Stimulated activated CD4-positive, alpha-beta T cell treated with anti-CD3 and anti-CD28 coated beads, Interleukin-12 subunit alpha, Interleukin-12 subunit beta, amount 100 ng/mL, for 24 hours (primary cell): ENCODE results near the gene SLX4IP.

Experiments used
- DNase-seq, 2 experiments: peaks; one replicate each; pipeline ENCODE4 v3.0.0-alpha.2; 2020; ENCODE audit warnings: low read depth in 2 of 2

Gene SLX4IP

DNA sequence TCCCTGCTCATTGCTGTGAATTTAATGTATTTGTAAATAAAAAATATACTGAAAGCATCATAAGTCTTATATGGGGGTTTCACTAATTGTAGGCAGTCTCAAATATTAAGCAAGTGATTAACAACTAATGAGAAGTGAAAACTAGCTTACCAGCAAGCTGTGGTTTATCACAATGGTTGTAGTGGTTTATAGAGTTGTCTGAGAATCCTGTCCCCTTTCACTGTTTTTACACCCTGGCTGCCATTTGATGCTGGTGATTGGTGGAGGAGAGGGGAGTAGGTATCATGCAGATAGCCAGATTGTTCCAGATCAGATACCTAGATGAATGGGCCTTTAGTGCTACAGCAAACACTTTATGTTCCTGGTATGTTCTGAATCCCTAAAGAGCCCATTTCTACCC is 7.1 kb upstream of the SLX4IP start:
- DNase-seq: no peak

DNA sequence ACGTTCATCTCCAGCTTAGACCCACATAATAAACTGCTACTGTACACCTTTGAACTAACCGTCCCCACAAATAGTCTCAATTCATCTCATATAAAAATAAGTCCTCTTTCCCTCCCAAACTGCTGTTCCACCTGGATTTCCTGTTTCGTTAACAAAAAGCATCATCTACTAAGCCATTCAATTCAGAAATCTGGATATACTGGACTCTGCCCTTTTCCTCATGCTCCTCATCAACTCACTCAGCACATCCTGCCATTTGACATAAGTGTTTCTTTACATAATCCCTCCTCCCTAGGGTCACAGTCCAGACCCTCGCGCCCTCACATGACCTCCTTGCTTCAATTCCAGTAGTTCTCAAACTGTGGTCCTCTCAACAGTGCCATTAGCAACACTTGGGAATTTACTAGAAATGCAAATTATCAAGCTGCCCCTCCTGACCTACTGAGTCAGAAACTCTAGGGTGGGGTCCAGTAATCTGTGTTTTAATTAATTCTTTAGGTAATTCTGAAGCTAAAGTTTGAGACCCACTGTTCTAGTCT is 5.6 kb upstream of the SLX4IP start:
- no peak for DNase-seq

DNA sequence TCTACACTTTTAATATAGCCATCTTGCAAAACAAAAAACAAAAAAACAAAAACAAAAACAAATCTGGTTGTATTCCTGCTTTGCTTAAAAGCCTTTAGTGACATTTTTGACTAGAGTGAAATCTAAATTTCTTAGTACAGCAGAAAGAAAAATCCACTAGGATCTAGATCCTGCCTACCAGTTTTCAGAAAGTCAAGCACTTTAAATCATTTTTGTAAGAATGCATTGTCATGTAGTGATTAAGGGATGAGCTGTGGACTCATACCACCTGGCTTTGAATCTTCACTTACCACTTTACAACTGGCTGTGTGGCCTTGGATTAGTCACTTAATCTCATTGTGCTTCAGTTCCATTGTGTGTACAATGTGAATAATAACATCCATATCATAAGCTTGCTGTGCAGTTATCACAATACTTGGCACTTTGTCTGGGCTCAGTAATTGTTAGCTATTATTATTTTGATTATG is 5.1 kb upstream of the SLX4IP start:
- DNase-seq: no peak

DNA sequence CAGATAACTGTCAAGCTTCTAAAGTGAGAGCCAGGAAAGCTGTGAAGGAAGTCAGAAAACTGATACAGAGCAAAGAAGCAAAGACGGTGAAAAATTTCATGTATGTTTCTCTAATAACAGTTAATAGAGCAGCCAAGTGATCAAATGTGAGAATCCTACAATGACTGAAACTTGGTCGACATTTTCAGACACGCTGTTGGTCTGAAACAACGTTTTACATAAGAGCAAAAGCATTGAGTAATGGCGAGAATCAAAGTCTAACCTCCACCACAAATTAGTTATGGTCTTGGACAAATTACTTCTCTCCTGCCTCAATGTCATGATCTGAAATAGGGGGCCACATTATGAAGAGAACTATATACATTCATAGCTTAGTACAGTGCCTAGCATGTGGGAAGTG is 4.4 kb upstream of the SLX4IP start:
- DNase-seq: no peak

DNA sequence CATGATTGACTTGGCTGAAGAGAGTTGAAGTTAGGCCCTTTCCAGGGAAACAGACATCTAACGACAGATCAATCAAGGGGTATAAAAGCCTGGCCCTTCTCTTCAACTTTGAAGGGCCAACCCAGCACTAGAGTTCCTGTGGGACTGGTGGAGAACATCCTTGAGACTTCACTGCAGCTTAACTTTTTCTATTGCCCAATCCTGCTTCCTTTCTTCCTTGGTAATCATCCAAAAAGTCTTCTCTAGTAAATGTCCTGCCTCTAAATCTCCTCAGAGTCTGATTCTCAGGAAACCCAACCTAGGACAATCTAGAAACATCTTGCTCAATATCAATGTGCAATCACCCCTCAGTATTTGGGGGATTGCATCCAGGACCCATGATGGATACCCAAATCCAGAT is 3.0 kb upstream of the SLX4IP start:
- no peak for DNase-seq

DNA sequence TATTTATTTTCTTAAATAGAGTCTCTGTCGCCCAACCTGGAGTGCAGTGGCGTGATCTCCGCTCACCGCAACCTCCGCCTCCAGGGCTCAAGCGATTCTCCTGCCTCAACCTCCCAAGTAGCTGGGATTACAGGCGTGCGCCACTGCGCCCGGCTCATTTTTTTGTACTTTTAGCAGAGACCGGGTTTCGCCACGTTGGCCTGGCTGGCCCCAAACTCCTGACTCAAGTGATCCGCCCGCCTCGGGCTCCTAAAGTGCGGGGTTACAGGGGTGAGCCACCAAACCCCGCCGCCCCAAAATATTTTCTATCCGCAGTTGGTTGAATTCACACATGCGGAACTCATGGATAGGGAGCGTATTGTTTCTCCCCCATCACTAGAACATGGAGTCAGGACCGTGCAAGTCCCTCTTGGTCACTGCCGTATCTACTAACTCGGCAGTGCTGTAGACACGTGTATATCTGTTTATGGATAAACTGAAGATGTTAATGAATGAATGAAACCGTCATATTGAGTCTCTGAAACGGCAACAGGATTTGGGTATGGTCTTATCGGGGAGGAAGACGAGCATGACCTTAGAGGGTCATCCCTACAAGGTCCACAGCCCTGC is 2.0 kb upstream of the SLX4IP start:
- DNase-seq: no peak

DNA sequence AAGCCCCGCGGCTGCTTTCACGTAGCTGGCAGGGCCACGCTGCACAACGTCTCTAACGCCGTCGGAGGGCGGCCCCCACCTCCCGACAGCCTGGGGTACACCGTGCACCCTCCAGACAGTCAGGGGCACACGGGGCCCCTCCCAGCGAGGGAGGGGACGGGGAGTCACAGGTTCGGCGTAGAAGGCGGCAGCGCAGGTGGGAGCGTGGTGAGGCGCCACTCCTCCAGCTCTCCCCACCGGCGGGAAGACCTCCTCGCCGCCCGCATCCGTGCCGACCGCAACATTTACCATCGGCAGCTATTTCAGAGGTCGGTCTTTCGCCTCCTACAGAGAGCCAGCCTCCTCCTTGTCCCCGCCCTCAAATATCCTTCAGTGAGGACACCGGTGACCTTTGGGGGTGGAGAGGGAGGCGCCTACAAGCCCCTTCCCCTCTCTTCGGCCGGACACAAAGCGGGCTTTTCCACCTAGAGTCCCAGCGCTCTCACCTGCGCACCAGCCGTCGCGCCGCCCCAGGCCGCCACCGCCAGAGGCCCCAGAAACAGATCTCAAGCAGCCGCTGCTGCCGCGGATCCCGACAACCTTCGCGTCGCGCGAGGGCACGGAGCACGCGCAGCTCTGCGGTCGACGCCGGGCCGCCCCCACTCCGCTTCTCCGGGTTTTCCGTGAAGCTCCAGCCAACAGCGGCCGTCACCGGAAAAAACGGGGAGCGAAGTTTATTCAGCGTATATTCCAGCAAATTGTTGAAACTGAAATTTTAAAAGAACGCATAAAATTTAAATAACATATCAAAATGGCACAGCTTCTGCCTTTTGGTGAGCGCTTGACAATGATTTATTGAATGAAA is 1.3 kb upstream of the SLX4IP start, which contains the start of gene MKKS:
MKKS (minus strand) TSS at position 600 of the 844 bp plus-strand sequence. CDS start 20,708 bp downstream, outside the sequence.
- DNase-seq: peak; percentile 77 to 78

DNA sequence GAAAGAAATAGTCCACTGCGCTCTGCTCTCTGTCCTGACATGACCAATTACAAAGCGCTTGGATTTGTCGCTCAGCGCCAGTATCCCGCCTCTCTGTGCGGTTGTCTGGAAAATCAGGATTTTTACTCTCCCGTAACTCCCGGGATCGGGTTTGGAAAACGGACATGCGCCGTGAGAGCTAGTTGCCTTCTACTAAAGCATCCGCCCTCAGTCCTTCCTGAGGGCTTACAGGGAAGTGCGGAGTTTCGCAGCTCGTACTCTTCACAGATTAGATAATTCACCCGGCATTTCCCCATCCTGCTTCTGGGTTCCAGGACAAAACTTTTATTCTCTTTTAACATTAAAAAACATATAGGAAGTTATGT is 656 bp upstream of the SLX4IP start:
- DNase-seq: peak; percentile 65 to 66

DNA sequence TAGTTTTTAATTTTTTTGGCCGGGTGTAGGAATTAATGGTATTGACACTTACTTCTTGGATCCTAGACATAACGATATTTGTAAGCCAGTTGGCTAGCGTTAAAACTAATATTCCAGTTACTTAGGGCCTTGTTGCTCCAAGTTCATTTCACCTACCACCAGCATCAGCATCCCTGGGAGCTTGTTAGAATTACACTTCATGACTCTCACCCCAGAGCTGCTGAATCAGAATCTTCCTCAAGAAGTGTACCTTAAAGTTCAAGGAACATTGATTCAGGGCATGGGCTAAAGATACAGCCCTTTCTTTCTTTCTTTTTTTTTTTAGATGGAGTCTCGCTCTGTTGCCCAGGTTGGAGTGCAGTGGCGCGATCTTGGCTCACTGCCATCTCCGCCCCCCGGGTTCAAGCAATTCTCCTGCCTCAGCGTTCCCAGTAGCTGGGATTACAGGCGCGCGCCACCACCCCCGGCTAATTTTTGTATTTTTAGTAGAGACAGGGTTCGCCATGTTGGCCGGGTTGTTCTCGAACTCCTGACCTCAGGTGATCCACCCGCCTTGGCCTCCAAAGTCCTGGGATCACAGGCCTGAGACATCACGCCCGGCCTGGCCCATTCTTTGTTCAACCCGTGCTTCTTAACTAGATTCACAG is 1.1 kb downstream of the SLX4IP start:
- no peak for DNase-seq

DNA sequence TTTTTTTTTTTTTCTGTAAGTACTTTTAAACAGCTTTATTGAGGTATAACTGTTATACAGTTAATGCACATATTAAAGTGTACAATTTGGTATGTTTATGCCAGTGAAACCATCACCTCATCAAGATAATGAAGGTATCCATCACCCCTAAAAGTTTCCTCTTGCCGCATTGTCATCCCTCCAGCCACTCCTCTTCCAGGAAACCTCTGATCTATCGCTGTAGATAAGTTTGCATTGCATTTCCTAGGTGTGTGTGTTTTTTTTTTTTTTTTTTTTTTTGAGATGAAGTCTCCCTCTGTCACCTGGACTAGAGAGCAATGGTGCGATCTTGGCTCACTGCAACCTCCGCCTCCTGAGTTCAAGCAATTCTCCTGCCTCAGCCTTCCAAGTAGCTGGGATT is 3.1 kb downstream of the SLX4IP start:
- DNase-seq: no peak

DNA sequence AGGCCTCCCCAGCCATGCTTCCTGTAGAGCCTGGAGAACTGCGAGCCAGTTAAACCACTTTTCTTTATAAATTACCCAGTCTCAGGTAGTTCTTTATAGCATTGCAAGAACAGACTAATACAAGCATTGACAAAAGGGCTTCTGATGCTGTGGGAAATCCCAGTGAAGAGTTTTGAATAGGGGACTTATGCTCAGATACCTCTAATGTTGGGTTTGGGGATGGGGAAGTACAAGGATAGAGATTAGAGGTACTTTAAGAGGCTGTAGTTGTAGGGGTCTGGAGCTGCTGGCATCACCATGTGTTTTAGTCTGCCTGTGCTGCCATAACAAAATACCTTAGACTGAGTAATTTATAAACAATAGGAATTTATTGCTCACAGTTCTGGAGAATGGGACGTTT is 8.8 kb downstream of the SLX4IP start:
- DNase-seq: no peak

DNA sequence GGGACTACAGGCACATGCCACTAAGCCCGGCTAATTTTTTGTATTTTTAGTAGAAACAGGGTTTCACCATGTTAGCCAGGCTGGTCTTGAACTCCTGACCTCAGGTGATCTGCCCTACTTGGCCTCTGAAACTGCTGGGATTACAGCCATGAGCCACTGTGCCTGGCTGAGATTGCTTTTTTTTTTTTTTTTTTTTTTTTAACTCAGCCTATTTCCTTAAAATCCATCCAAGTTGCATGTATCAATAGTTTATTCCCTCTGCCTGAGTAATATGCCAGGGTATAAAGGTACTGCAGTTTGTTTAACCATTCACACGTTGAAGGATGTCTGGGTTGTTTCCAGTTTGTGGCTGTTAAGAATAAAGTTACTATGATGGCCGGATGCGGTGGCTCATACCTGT is 10.7 kb downstream of the SLX4IP start:
- no peak for DNase-seq

DNA sequence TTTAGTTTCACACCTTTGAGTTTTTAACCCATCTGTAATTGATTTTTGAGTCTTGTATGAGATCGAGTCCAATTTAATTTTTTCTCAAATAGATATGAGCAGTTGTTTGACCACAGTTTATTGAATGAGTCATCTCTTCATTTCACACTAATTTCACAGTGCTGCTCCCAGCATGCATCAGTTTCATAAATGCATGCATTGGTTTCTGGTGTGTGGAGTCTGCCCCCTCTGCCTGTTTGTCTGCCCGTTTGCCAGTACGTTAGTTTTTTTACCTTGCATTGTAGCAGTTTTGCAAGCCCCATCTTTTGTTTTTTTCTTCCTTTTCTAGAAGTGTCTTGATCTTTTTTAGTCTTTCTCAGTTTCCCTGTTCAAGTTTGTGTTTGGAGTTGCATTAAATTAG is 11.9 kb downstream of the SLX4IP start:
- peak in 1 of 2 experiments; percentile 34 for DNase-seq

DNA sequence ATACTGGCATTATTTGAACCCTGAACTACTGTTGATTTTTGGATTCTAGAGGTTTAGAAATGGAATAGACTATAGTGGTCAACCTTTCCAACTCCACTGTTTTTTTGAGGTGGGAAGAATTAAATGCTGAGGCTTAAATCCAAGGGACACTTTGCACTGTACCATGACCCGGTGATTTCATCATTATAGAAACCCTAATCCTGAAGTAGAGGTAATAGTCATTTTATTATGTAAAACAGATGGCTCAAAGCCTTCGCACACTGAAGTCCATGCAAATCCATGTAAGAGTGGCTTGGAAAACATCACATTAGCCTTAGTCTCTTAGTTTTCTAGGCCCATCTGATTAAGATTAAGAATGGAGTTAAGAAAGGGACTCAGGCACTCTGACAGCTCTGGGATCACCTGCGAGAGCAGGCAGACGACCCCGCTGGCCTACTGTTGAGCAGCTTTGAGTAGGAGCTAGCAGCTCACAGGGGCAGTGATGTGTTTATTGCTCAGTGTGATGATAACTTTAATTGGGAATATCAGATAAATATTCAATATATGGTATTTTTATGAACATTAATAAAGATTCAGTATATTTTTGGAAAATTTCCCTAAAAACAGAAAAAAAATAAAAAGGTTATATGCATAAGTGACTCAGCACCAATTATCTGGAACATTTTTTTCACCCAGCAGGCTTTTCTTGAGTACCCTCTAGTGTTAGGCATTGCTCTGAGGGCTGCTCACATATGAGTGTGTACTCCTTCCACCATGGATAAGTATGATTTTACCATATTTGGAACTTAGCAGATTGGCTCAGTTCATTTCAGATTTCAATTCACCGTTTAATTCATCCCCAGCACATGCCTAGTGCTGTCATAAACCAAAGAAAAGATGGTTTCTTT is 13.4 kb downstream of the SLX4IP start:
- DNase-seq: no peak

DNA sequence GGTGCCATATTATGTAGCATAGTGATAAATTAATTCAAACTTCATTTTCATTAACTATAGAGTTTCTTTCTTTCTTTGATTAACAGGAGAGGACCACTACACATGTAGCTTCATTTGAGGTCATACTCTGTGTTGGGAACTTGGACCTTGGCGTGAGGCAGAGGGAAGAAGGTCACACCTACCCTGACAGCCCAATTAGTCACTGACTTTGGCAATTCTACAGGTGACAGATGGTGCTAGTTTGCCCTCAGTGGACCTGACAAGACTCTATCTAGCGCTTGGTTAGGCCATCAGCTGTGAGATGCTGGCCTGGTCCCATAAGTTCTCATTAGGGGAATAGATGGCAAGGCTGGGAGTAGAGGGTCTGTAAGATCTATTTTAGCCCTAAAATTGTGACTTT is 14.2 kb downstream of the SLX4IP start:
- no peak for DNase-seq

DNA sequence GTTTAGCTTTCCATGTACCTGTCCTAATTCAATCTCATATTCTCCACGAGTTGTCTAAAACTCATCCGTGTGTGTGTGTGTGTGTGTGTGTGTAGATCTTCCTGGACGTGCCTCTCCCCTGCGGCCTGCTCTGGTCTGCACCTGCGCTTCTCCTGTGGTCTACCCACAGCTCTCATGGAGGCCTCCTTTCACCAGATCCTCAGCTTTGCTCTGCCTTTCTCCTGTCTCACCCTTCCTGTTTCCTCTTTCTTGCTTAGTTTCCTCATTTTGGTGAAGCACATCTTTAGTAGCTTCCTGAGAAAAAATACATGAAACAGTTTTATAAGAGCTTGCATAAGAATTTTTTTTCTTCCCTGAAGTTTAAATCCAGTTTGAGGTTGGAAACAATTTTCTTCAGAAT is 18.1 kb downstream of the SLX4IP start:
- DNase-seq: peak in 1 of 2 experiments; percentile 10

DNA sequence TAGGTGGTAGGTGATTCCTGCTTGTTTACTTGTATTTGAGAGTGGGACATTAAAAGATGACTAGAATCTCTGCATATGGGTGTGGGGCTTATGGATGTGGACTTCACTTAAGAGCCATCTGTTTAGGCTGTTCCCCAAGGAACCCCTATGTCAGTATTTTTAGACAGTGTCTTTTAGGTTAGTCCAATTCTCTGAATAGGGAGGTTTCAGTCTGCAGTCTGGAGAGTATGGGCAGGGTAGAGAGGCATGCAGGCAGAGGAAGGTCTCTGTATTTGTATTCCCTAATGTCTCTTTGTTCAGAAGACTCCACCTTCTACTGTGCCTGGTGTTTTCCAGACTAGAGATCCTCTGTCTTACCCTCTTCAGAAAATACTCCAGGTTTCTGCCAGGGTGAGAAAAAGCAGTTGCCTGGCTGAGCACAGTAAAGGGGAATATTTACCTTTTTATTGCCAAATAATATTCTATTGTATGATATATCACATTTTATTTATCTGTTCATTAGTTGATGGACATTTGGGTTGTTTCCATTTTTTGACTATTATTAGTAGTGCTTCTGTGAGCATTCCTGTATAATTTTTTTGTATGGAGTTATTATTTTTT is 19.1 kb downstream of the SLX4IP start:
- no peak for DNase-seq

DNA sequence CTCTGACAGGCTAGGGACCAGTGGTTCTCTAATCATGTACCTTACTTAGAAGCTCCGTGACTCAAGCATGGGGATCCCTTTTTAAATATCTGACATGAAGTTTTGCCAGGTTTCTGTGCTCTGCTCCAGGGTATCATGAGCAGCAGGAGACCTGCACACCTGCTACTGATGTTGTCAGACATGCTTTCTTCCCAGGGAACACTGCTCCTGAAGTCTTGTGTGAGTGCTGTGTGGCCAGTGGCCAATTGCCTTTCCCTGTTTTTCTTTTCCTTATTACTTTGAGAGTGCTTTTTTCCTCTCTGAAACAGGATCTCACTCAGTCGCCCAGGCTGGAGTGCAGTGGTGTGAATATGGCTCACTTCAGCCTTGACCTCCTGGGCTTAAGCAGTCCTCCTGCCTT is 26.4 kb downstream of the SLX4IP start:
- no peak for DNase-seq

DNA sequence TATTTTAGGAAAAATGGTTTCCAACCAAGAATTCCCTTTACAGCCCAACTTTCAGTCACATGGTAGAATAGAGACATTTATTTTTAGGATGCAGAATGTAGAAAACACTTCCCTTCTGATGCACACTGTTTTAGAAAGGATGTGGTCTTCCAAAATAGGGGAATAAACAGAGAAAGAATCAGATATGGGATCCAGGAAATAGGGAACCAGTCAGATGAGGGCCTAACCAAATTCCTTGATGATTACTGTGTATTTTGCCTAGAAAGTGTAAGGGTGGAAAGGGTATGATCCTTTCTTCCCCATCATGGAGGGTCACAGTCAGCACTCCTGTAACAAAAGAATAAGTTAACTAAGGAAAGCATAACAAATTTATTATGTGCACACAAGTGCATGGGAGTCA is 27.4 kb downstream of the SLX4IP start:
- DNase-seq: no peak

DNA sequence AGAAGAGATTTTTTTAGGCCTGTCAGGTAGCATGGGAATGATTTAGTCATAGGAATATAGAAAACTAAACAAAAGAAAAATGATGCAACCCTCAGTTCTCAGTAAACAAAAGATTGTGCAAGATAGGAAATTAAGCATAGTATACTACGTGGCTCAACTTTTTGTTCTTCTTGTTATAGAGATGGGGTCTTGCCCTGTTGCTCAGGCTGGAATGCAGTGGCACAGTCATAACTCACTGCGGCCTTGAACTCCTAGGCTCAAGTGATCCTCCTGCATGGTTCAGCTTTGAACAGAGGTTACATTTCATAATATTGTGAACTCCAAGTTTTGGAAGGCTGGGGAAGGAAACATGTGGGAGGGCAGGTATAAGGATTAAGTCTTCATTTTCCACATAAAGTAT is 28.5 kb downstream of the SLX4IP start:
- DNase-seq: no peak

DNA sequence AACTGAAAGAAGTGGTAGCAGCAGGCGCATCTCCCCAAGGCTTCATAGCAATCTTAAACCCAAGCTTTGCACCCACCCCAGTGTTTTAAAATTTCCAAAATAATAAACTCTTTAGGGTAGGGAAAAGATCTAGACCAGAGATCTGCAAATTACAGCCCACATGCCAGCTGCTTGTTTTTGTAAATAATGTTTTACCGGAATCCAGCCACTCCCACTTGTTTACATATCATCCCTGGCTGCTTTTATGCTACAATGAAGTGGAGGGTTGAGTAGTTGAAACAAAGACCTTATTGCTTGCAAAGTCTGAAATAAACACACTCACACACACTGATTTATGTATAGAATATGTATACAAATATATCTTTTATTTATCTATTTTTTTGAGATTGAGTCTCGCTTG is 30.0 kb downstream of the SLX4IP start:
- DNase-seq: no peak
